Brain microvascular endothelial cell (primary cell): ENCODE data around the gene CDK19.

Source experiments
- DNase-seq: peaks from one replicate; pipeline ENCODE4 v3.0.0-alpha.2; 2020
- H3K27ac ChIP-seq: fragments of 250-450 bp; sonication (Bioruptor Pico); 2 replicates; pipeline ENCODE4 v1.5.1; 2020; ENCODE audit warnings: mild to moderate bottlenecking, moderate library complexity
- H3K27me3 ChIP-seq: fragments of 250-450 bp; sonication (Bioruptor Pico); replicated peaks from 2 replicates; pipeline ENCODE4 v1.5.1; 2020; ENCODE audit warnings: mild to moderate bottlenecking
- H3K36me3 ChIP-seq: fragments of 250-450 bp; sonication (Bioruptor Pico); replicated peaks from 2 replicates; pipeline ENCODE4 v1.5.1; 2020; ENCODE audit warnings: mild to moderate bottlenecking
- H3K4me3 ChIP-seq: 2 replicates; pipeline ENCODE4 v1.5.1; 2011; ENCODE audit warnings: low read depth, mild to moderate bottlenecking, control low read depth, low read length, moderate library complexity
- CTCF ChIP-seq: IDR thresholded peaks from 2 replicates; pipeline ENCODE4 v1.5.1; 2011; ENCODE audit warnings: low read depth, mild to moderate bottlenecking, moderate library complexity, low read length, control low read depth, inconsistent platforms; ENCODE audit errors: missing control alignments
- in situ Hi-C: cut with HindIII; loops from 2 replicates; pipeline ENCODE4 v1.10.0; 2017; ENCODE audit warnings: low sequenced_read_pairs, low pct_ligation_motif_present

CDK19 gene

DNA sequence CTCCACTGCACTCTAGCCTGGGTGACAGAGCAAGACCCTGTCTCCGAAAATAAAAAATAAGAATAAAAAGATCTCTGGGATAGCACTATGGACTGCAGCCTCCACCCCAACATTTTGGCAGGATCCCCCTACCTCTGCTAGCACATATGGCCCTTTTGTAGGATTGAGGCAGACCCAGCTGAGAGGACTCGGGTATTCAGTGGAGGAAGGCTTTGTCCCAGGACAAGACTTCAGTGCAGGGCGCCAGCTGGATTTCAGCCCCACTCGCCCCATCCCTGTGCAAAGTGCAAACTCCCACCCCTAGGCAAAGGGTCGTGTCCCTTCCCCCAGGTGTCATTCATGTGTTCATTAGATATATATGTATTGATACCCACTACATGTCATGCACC is 254.3 kb downstream of the CDK19 start:
- TF ChIP-seq CTCF: no peak
- no peak for DNase-seq
- Histone ChIP-seq H3K27me3 (no peaks in the 10 kb centered on the region), H3K27ac (no peak overlapping the region), H3K4me3 (no peak overlapping the region), H3K36me3 (no peaks in the 10 kb centered on the region)
- in situ Hi-C loops: no loop called here

GRCh38 chr6:110560239-110561007 is 254.8 kb downstream of the CDK19 start:
- Histone ChIP-seq H3K4me3 (no peak overlapping the region), H3K36me3 (no peaks in the 10 kb centered on the region), H3K27me3 (no peaks in the 10 kb centered on the region), H3K27ac (no peak overlapping the region)
- in situ Hi-C loops: no loop called here
- TF ChIP-seq CTCF: no peak
- DNase-seq: no peak
